Thyroid gland (tissue), 4 donors: ENCODE measurements around the gene SWT1. TPM values are rescaled to one million over a fixed set of nuclear protein-coding genes. Genes with fewer than 3 reads are reported as not detected.
"Not testable (repeated sequence)": the region's sequence is repeated elsewhere in the genome, so short reads cannot be mapped to it uniquely, and the experiment has no call there.

Source experiments
- DNase-seq, 2 donors: peaks; one replicate each; pipeline ENCODE4 v3.0.0-alpha.2; 2019
- H3K27ac ChIP-seq, 3 donors: fragments of 200-600 bp; sonication (generic); 1 replicate in 2 of 3; 2 replicates in 1 of 3; pipeline ENCODE4 v1.5.1; 2016 to 2019; ENCODE audit warnings: mild to moderate bottlenecking in 1 of 3, moderate library complexity in 1 of 3
- H3K27me3 ChIP-seq: fragments of 200-600 bp; sonication (generic); one replicate; pipeline ENCODE4 v1.5.1; 2019
- H3K36me3 ChIP-seq, 2 donors: fragments of 200-600 bp; sonication (generic); one replicate each; pipeline ENCODE4 v1.5.1; 2016 to 2019
- H3K4me1 ChIP-seq, 2 donors: fragments of 200-600 bp; sonication (generic); one replicate each; pipeline ENCODE4 v1.5.1; 2017 to 2019
- H3K4me3 ChIP-seq, 3 donors: fragments of 200-600 bp; sonication (generic); replicated peaks in 1 of 3; 1 replicate in 2 of 3; 2 replicates in 1 of 3; pipeline ENCODE4 v1.5.1; 2016; ENCODE audit warnings: mild to moderate bottlenecking in 1 of 3
- H3K9me3 ChIP-seq: fragments of 200-600 bp; sonication (generic); one replicate; pipeline ENCODE4 v1.5.1; 2017
- CTCF ChIP-seq, 6 experiments: fragments of 200-600 bp in 3 of 6; fragments of 450-650 bp in 3 of 6; sonication (generic) in 3 of 6; IDR thresholded peaks; one replicate each; pipeline ENCODE4 v1.5.1; 2016 to 2019; ENCODE audit warnings: antibody characterized with exemption in 6 of 6, mild to moderate bottlenecking in 2 of 6, inconsistent platforms in 1 of 6, moderate library complexity in 1 of 6
- POLR2A ChIP-seq, 2 donors: fragments of 450-650 bp; IDR thresholded peaks; one replicate each; pipeline ENCODE4 v1.6.1; 2017; ENCODE audit warnings: antibody characterized with exemption in 2 of 2, mild to moderate bottlenecking in 2 of 2, moderate library complexity in 1 of 2
- WGBS, 2 donors: methylation state at CpG; one replicate each; pipeline ENCODE4 v1.1.5; 2017; 5-methylcytosine and 5-hydroxymethylcytosine counted together
- intact Hi-C: fragments of 100-400 bp; cut with DNase I; formaldehyde crosslinking; loops from one replicate; pipeline ENCODE4 v1.15.1; 2023
- total RNA-seq, 4 donors: library from RNA; depleted of rRNA; stranded (reverse); fragments of >200 nt; gene quantifications; one replicate each; pipeline ENCODE4 v1.2.3, GENCODE V29; 2016

SWT1 gene
- total RNA-seq, 4 donors from 2014 or later, result 9.4 to 13.4 (median 11.4) TPM

GRCh38 chr1:185245466-185245865 lies 88.5 kb downstream of the SWT1 start:
- intact Hi-C loops, result no loop called here
- 95 to 96% methylated on average over 2 of the region's 2 CpGs for WGBS, 2 donors

DNA sequence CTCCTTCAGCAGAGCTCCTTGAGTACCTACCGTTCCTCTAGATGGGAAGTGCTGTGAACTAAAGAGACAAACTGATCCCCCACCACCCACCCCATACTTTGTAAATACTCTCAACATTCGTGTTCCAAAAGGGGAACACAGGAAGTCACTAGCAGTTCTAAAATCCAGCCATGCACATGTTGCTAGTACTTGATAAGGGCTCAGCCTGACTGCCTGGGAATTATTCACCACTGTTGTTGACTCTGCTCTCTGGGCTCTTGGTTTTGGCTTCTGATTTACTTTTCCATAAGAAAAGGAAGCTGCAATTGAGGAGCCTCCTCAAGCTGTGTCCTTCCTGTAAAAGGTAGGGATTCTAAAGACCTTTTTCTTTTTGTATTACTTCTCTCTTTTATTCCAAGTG lies 92.6 kb downstream of the SWT1 start:
- no peak overlapping the region for H3K4me3 ChIP-seq
- no peak for TF ChIP-seq POLR2A (IDR thresholded peaks at IDR 0.05)
- TF ChIP-seq CTCF (IDR thresholded peaks at IDR 0.05), result no peak
- 58 to 64% methylated on average over 2 of the region's 2 CpGs for WGBS, 2 donors

More at GRCh38 chr1:185245466-185245865, 88.5 kb downstream of the SWT1 start:
- Histone ChIP-seq H3K36me3 (no peaks in the 10 kb centered on the region), H3K27me3 (no peaks in the 10 kb centered on the region), H3K27ac (no peak overlapping the region), H3K4me3 (no peak overlapping the region), H3K9me3 (no peaks in the 10 kb centered on the region), H3K4me1 (no peaks in the 10 kb centered on the region)
- no peak for TF ChIP-seq CTCF (IDR thresholded peaks at IDR 0.05)
- TF ChIP-seq POLR2A (IDR thresholded peaks at IDR 0.05), result no peak
- no peak for DNase-seq

DNA sequence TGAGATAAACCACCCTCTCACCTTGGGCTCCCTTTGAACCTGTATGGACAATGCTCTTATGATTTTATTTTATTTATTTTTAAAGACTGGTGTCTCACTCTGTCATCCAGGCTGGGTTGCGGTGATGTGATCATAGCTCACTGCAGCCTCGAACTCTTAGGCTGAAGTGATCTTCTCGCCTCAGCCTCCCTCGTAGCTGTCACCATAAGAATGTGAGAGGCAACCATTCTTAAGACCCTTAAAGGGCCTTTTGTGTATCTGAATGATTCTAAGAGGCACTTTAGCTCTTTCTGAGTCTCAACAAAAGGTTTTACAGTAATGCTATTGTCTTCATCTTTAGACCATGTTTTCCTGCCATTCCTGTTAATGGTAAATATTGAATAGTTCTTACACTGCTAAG lies 93.1 kb downstream of the SWT1 start:
- H3K4me3 ChIP-seq, result no peak overlapping the region
- intact Hi-C loops, result no loop called here
- H3K36me3 ChIP-seq, result no peaks in the 10 kb centered on the region
- no peak for DNase-seq
- 82 to 85% methylated on average over 4 of the region's 4 CpGs for WGBS, 2 donors
- TF ChIP-seq POLR2A (IDR thresholded peaks at IDR 0.05), result no peak
- TF ChIP-seq CTCF (IDR thresholded peaks at IDR 0.05), result no peak
- no peaks in the 10 kb centered on the region for H3K9me3 ChIP-seq
- H3K27ac ChIP-seq, result no peak overlapping the region
- H3K4me1 ChIP-seq, result no peaks in the 10 kb centered on the region
- no peaks in the 10 kb centered on the region for H3K27me3 ChIP-seq

More for the DNA sequence above, 92.6 kb downstream of the SWT1 start:
- no peaks in the 10 kb centered on the region for H3K9me3 ChIP-seq
- no peaks in the 10 kb centered on the region for H3K27me3 ChIP-seq
- no peak overlapping the region for H3K27ac ChIP-seq
- intact Hi-C loops, result no loop called here
- no peaks in the 10 kb centered on the region for H3K36me3 ChIP-seq
- no peaks in the 10 kb centered on the region for H3K4me1 ChIP-seq
- no peak for DNase-seq

GRCh38 chr1:185251928-185252327 lies 95.0 kb downstream of the SWT1 start:
- WGBS, 2 donors, result 94 to 100% methylated on average over 3 of the region's 4 CpGs
- H3K9me3 ChIP-seq, H3K4me3 ChIP-seq, H3K27me3 ChIP-seq, DNase-seq, H3K4me1 ChIP-seq, H3K36me3 ChIP-seq, H3K27ac ChIP-seq, intact Hi-C loops: not testable (repeated sequence)

DNA sequence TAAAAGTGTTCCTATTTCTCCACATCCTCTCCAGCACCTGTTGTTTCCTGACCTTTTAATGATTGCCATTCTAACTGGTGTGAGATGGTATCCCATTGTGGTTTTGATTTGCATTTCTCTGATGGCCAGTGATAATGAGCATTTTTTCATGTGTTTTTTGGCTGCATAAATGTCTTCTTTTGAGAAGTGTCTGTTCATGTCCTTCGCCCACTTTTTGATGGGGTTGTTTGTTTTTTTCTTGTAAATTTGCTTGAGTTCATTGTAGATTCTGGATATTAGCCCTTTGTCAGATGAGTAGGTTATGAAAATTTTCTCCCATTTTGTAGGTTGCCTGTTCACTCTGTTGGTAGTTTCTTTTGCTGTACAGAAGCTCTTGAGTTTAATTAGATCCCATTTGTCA lies 95.4 kb downstream of the SWT1 start:
- intact Hi-C loops, H3K4me1 ChIP-seq, DNase-seq, H3K9me3 ChIP-seq, H3K27ac ChIP-seq, H3K4me3 ChIP-seq, H3K36me3 ChIP-seq, H3K27me3 ChIP-seq: not testable (repeated sequence)
- 90 to 100% methylated on average over 1 of the region's 1 CpG for WGBS, 2 donors

- H3K4me1 ChIP-seq, H3K4me3 ChIP-seq, H3K36me3 ChIP-seq, H3K27ac ChIP-seq, intact Hi-C loops, H3K9me3 ChIP-seq, H3K27me3 ChIP-seq, DNase-seq: not testable (repeated sequence)
- WGBS, 2 donors, result 98 to 99% methylated on average over 5 of the region's 6 CpGs
These were observed 98.6 kb downstream of the SWT1 start for GRCh38 chr1:185255595-185255994.

- H3K9me3 ChIP-seq, intact Hi-C loops, H3K27ac ChIP-seq, DNase-seq, H3K27me3 ChIP-seq, H3K4me1 ChIP-seq, H3K36me3 ChIP-seq, H3K4me3 ChIP-seq: not testable (repeated sequence)
- 94 to 95% methylated on average over 16 to 25 of the region's 32 CpGs for WGBS, 2 donors
These were observed 100.4 kb downstream of the SWT1 start for GRCh38 chr1:185257116-185257949.
